Retinal pigment epithelial cell (primary cell): ENCODE results near the gene CELA3B.
"Not testable (repeated sequence)": the region's sequence is repeated elsewhere in the genome, so short reads cannot be mapped to it uniquely, and the experiment has no call there.

ENCODE experiments used
- DNase-seq: peaks from one replicate; pipeline ENCODE4 v3.0.0-alpha.2; 2010; ENCODE audit warnings: low read depth
- H3K4me3 ChIP-seq: 2 replicates; pipeline ENCODE4 v1.5.1; 2011; ENCODE audit warnings: mild to moderate bottlenecking, low read length, control low read depth, moderate library complexity
- TF ChIP-seq, protein P1 (sequence below): conservative IDR thresholded peaks from 2 replicates; pipeline ENCODE4 v1.5.1; 2011; ENCODE audit warnings: low read depth, low read length, control low read depth, inconsistent platforms

The CELA3B gene

DNA sequence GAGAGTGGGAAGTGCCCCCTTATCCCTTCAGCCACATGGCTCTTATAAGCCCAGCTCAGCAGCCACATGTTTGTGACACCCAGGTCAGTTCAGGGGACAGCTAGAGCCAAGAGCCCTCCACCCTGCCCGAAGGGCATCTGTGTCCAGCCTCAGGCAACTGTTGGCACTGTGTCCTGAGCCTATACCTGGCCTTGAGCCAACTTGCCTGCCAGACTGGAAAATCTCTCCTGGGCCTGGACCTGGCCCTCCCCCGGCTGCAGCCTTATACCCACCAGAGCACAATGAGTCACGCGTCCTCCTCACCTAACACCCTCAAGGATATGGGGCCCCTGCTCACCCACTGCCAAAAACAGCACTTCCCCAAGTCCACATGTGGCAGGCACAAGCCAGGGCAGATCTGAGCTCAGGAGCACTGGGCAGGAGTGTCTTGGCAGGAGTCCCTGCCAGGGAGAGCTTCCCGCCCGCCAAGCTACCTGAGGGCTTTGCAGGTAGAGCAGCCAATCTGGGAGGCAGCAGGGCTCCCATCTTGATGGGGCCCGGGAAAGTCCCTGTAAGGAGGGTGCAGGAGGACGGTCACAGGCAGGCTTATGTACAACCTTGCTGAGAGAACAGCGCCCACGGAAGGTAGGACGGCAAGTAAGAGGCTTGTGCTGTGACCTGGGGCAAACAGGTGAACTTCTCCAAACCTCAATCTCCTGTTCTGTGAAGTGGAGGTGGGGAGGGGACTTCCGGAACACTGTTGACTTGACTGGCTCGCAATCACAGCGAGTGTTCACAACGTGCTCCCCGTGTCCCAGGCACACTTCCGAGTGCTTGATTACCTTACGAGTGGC, 19.9 kb upstream of the CELA3B start:
- H3K4me3 ChIP-seq, result no peak overlapping the region
- TF ChIP-seq, protein P1, sequence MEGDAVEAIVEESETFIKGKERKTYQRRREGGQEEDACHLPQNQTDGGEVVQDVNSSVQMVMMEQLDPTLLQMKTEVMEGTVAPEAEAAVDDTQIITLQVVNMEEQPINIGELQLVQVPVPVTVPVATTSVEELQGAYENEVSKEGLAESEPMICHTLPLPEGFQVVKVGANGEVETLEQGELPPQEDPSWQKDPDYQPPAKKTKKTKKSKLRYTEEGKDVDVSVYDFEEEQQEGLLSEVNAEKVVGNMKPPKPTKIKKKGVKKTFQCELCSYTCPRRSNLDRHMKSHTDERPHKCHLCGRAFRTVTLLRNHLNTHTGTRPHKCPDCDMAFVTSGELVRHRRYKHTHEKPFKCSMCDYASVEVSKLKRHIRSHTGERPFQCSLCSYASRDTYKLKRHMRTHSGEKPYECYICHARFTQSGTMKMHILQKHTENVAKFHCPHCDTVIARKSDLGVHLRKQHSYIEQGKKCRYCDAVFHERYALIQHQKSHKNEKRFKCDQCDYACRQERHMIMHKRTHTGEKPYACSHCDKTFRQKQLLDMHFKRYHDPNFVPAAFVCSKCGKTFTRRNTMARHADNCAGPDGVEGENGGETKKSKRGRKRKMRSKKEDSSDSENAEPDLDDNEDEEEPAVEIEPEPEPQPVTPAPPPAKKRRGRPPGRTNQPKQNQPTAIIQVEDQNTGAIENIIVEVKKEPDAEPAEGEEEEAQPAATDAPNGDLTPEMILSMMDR, result no peak
- DNase-seq, result peak; percentile 90

DNA sequence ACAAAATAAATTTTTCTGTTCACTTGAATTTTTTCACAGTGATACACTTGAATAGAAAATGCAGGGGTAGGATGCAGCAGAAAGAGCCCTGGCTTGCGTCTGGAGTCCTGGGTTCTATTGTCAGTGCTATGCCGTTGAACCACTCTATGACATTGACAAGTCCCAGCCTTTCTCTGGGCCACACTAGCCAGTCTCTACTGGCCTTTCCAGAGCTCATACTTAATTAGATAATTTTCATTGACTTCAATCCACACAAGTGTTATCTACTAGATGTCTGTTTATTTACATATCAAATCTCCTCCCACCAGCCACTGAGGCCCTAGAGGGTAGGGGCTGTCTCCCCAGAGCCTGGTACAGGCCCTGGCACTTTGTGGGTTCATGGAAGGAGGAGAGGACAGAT, 15.5 kb upstream of the CELA3B start:
- TF ChIP-seq, protein P1, result no peak
- no peak for DNase-seq
- no peak overlapping the region for H3K4me3 ChIP-seq

DNA sequence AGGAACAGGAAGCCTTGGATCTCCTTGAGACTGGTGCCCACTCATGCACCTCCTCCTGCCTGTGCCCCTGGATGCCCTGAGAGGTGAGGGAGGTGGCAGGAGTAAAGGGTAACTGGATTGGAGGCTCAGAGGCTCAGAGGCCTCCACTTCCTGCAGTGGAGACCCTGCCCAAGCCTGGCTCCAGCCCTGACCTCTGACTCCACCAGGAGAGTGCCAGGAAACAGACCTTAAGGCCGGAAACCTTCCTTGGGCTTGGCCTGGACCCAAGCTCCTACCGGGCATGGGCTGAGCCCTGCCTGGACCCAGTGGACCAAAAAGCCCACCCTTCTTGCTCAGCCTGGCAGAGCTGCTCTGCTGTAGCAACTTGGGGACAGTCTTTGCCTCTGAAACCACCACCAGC, 15.0 kb upstream of the CELA3B start:
- no peak for DNase-seq
- TF ChIP-seq, protein P1, result no peak
- H3K4me3 ChIP-seq, result no peak overlapping the region

DNA sequence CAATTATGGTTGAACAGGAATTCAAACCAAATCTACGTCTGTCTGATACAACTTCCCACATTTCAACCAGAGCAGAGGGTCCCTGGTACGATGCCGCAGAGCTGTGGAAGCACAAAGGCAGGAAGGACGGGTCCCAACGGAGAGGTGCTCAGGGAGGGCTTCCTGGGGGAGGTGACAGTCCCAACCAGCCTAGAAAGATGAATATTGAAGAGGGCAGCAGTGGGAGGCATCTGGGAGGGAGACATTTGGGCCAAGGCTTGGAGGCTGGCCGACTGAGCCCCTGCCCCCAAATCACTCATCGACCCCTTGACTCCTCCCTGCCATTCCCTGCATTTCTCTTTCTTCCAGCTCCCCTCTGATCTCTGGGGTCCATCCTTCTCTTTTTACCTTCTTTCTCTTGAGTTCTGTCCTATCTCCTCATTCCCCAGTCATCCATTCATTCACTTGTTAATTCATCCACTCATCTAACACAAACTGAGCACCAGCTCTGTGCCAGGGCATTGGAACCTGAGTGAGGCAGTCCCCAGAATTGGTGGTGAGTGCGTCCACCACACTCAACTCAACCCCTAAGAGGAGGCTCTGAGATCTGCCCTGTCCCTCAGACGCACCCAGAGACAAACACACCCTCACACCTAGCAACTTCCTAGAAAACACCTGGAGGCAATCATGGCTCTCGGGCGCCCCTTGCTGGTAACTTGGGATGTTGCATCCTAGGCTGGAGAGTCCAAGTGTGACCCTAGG, 13.2 kb upstream of the CELA3B start:
- no peak for DNase-seq
- TF ChIP-seq, protein P1, result peak; percentile 89

DNA sequence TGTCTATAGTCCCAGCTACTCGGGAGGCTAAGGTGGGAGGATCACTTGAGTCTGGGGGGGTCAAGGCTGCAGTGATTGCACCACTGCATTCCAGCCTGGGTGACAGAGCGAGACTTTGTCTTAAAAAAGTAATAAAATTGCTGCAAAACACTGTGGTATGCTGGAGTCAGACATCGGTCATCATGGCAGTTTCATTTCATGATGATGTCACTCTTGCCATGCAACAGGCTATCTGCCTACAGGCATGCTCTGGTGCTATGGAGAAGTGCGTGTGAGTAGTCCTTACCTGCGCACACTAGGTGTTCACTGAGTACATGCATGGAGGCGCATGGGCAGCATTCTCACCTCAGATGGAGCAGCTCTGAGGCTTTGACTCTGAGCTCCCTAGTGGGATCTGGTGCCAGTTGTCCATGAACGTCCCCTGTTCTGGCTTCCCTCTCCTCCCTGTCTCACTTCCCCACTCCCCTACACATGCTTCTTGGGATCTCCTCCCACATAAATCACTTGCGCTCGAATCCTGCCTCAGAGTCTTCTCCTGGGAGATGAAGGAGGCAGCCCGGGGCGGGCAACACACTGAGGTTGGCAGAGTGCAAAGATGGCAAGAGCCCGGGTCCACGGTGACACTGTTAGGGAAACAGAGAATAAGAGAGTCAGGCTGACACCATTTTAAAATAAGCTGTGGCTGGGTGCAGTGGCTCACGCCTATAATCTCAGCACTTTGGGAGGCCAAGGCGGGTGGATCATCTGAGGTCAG, 10.4 kb upstream of the CELA3B start:
- TF ChIP-seq, protein P1, result no peak
- no peak overlapping the region for H3K4me3 ChIP-seq
- no peak for DNase-seq

More for the DNA sequence above, 13.2 kb upstream of the CELA3B start:
- H3K4me3 ChIP-seq, result no peak overlapping the region

DNA sequence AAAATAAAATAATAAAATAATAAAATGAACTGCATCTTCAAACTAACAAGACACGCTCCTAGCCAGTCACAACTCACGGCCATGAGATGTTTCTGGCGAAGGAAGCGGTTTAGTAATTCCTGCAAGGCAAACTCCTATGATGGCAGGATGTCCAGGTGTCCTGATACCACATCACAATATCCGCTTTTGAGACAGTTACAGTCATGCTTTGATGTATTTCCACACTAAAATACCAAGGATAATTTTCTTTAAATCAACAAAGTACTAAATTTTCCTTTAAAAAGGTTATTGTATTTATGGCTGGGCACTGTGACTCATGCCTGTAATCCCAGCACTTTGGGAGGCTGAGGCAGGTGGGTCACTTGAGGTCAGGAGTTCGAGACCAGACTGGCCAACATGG, 9.6 kb upstream of the CELA3B start:
- DNase-seq, H3K4me3 ChIP-seq: not testable (repeated sequence)

DNA sequence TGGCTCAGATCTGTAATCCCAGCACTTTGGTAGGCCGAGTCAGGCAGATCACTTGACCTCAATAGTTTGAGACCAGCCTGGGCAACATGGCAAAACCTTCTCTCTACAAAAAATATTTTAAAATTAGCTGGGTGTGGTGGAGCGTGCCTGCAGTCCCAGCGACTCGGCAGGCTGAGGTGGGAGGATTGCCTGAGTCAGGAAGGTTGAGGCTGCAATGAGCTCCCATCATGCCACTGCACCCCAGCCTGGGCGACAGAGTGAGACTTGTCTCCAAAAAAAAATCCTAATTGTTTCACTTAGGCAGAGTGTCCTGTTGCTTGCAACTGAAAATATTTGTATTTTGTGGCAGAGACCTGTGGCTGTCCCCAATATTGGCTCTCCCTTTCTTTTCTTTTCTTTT, 7.8 kb upstream of the CELA3B start:
- DNase-seq, H3K4me3 ChIP-seq: not testable (repeated sequence)

DNA sequence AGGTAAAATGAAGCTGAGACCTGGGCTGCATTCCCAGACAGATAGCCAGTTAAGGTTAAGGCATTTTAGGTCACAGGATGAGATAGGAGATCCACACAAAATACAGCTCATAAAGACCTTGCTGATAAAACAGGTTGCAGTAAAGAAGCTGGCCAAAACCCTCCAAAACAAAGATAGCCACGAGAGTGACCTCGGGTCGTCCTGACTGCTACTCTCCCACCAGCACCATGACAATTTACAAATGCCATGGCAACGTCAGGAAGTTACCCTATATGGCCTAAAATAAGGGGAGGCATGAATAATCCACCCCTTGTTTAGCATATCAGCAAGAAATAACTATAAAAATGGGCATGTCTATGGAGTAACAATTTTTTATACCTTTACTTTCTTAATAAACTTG, 6.3 kb upstream of the CELA3B start:
- not testable (repeated sequence) for H3K4me3 ChIP-seq, DNase-seq

DNA sequence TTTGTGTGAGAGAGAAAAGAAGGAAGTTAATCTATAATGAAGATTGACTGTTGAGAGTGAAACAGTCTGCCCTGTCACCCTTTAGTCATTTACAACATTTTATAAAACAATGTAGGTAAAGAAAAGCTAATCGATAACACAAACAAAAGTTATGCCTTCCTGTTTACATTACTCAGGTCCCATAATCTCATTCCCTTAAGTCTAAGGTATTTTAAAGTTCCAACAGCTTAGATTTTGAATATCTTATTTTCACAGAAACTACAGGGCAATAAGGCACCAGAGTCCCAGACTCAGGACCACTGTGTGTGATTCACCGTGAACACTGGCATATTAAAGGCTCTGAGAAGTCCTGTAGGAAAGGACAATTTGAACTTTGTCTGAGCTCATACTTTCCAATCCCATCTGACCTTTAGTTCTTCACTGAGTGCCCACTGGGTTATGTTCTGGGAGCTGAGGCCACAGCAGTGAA, 3.8 kb upstream of the CELA3B start:
- H3K4me3 ChIP-seq, DNase-seq: not testable (repeated sequence)

DNA sequence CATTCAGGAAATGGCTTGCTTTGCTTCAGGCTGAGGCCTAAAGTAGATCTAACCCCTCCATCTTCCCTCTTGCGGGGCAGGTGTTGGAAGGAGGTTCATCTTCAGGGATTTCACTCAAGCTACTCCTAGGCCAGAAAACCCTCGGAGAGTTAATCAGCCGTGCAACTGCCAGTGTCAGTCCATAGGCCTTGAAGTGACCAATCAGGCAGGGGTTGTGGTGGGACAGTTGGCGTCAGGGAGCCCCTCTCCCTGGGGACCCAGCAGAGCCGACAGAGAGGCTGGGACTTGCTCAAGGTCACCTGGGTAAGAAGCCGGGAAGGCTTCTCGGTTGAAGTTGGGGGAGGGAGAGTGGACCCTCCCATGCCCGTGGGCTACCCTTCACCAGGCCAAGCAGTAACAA, 2.9 kb upstream of the CELA3B start:
- DNase-seq, H3K4me3 ChIP-seq: not testable (repeated sequence)

DNA sequence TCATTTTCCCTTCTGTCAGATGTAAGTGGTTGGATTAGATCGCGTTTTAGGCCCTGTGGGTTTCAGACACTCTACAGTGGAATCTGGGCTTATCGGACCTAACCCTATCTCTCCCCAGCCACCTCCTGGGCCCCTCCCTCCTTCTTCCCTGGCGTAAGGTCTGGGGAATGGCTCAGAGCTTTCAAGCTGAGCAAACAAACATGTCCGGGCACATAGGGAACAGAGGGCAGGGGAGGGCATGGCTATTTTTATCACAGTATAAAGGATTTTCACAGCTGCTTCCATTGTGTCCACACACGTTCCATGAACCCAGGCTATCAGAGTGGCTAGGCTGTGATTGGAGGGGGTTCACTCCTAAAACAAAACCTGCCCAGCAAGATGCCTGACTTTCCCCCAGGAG, 2.1 kb upstream of the CELA3B start:
- not testable (repeated sequence) for DNase-seq, H3K4me3 ChIP-seq

DNA sequence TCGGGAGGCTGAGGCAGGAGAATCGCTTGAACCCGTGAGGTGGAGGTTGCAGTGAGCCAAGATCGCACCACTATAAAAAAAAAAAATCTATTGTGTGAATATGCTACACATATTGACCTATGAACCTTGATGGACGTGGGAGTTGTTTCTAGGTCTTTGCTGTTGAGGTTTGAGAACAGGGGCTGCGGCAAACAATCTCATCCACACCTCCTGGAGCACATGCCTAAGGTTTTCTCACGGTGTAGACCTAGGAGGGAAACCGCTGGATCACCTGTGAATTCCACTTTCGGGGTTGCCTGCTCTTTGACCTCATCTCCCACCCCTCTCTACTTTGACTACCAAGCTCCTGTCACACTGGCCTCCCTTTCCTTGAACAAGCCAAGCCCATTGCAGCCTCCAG, 1.5 kb upstream of the CELA3B start:
- H3K4me3 ChIP-seq, DNase-seq: not testable (repeated sequence)

DNA sequence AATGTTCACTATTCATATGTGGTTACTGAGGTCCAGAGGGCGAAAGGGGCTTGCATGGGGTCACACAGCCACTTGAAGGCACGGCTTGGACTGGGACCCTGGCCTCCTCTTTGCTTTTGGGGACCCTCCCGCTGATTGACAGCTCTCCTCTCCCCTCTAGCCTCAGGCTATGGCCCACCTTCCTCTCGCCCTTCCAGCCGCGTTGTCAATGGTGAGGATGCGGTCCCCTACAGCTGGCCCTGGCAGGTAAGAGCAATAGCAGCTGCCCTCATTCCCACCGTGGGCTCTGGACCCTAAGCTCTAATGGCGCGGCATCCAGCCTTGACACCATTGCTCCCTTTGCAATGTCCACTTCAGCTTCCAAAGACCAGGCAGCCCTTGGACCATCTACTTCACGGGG, 1.4 kb downstream of the CELA3B start:
- not testable (repeated sequence) for DNase-seq, H3K4me3 ChIP-seq
